ENCODE data around the gene CTSV.
"Not testable (repeated sequence)": the region's sequence is repeated elsewhere in the genome, so short reads cannot be mapped to it uniquely, and the experiment has no call there.

Gene CTSV

DNA sequence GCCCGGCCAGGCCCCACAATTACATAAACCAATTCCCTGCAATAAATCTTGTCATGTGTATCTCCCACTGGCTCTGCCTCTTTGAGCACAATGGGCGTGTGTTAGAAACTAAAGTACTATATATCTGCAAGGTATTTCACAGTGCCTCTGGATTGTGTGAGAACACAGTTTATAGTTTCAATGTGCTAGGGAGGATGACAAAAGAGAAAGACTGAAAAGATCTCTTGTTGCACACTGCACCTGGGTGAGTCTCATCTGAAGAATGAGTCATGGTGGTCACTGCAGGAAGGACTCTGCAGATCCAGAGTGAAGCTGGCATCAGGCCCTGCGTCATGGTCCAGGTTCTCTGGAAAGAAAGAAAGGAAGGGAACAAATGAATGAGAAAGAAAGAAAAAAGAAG is 20.7 kb upstream of the CTSV start:
- DNase-seq (ENCODE audit: low spot score) = no peak
- H3K4me3 ChIP-seq = no peak overlapping the region
- TF ChIP-seq, protein P1, sequence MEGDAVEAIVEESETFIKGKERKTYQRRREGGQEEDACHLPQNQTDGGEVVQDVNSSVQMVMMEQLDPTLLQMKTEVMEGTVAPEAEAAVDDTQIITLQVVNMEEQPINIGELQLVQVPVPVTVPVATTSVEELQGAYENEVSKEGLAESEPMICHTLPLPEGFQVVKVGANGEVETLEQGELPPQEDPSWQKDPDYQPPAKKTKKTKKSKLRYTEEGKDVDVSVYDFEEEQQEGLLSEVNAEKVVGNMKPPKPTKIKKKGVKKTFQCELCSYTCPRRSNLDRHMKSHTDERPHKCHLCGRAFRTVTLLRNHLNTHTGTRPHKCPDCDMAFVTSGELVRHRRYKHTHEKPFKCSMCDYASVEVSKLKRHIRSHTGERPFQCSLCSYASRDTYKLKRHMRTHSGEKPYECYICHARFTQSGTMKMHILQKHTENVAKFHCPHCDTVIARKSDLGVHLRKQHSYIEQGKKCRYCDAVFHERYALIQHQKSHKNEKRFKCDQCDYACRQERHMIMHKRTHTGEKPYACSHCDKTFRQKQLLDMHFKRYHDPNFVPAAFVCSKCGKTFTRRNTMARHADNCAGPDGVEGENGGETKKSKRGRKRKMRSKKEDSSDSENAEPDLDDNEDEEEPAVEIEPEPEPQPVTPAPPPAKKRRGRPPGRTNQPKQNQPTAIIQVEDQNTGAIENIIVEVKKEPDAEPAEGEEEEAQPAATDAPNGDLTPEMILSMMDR (IDR thresholded peaks at IDR 0.05) = no peak
- H3K27ac ChIP-seq = no peak overlapping the region

DNA sequence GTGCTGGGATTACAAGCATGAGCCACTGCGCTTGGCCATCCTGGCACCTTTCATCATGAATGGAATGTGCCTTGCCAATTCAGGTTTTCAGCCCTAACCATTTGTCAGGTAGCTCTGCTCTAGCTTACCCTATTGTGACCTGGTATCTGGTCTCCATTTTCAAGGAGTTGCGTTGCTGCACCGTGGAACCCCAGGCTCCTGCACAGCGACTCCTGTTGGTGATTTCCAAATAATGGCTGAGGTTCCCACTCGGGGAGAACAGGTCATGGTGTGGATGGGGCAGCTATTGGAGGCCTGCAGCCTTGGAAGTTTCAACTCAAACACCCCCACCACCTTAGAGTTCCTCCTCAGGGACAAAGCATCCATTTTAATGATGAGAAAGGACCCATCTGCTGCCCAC is 18.7 kb upstream of the CTSV start:
- H3K27ac ChIP-seq = no peak overlapping the region
- no peak overlapping the region for H3K4me3 ChIP-seq
- no peak for DNase-seq (ENCODE audit: low spot score)
- TF ChIP-seq, protein P1 (IDR thresholded peaks at IDR 0.05) = no peak

DNA sequence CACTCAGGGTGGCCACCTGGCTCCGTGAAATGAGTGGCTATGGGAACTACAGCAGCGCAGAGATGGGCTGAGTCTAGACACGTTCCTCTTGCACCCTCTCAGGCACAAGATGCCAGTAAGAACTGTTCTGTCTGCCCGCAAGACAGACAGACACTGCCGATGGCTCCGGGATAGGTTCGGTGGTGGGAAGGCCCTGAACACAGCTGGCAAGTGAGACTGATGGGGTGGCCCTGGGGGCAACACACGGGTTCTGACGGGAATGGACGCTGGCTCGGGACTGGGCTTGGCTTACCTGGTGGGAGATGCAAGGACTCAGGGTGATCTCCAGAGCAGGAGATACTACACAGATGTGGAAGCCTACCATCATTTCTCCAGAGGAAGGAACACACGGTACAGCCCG is 16.9 kb upstream of the CTSV start:
- not testable (repeated sequence) for H3K4me3 ChIP-seq; H3K27ac ChIP-seq; DNase-seq (ENCODE audit: low spot score)

DNA sequence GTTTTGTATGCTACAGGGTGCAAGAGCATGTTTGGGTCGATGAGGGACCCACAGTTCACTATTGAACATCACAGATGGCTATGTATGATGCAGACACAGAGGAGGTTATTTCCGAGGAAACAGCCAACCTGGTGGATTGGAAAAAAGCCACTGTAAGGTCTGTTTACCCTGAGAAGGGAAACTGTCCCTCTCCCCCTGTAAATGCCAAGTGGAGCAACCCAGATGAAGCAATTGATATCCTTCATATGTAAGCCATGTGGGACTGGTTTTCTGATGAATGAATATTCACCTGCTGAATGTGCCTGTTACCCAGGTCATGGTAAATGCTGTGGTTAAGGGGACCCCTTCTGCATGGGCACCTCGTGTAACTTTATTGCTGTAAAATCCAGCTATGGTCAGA is 14.8 kb upstream of the CTSV start:
- H3K4me3 ChIP-seq = no peak overlapping the region
- DNase-seq (ENCODE audit: low spot score) = no peak
- TF ChIP-seq, protein P1 (IDR thresholded peaks at IDR 0.05) = no peak
- no peak overlapping the region for H3K27ac ChIP-seq

DNA sequence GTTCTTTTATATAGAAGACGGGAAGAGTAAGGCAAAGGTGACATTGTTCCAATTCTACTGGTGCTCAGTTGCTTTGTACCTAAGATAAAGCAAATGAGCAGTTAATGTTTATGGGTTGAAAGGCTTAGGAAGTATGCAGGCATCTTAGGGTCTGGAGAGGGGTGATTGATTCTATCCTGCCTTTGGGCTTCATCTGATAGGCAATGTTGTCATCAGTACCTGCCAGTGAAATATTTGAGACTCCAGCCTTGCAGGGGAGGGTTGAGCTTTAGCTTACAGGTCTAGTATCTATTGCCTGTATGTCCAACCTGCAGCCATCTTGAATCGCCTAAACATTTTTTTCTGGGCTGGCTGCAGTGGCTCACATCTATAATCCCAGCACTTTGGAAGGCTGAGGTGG is 13.8 kb upstream of the CTSV start:
- TF ChIP-seq, protein P1 (IDR thresholded peaks at IDR 0.05) = no peak
- DNase-seq (ENCODE audit: low spot score) = no peak
- Histone ChIP-seq H3K27ac (no peak overlapping the region), H3K4me3 (no peak overlapping the region)

DNA sequence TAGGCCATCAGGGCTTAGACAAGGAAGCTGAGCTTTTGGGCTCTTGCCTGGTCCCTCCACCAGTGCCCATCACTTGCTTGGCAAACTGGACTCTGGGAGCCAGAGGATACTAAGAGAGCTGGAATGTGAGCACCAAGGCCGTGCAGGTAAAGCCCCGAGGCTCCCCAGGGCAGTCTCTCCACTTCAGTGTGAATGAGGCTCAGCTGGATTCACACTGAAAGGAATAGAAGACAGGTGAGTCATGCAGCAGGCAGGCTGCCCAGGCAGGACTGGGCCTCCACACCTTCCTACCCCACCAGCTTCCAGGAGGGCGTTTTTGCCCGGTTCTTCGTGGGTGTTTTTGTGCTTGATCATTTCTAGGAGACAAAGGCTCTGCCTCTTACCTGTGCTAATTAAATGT is 7.3 kb upstream of the CTSV start:
- DNase-seq (ENCODE audit: low spot score) = no peak
- H3K27ac ChIP-seq = no peak overlapping the region
- H3K4me3 ChIP-seq = no peak overlapping the region
- TF ChIP-seq, protein P1 (IDR thresholded peaks at IDR 0.05) = no peak

DNA sequence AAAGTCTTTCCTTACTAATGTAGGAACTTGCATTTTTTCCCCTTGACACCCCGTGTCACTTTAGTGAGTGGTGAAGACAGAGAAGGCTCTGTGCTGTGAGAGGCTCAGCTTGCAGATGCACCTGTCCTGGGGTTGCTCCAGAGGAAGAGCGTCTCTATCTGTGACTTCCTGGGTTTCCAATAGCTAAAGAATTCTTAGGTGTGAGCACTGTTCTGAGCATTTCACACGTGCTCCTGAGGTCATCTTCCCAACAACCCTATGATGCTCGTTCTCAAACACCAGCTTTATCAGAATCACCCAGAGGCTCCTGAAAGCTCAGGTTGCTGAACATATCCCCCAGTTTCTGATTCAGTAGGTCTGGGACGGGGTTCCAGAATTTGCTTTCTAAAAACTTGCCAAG is 6.4 kb upstream of the CTSV start:
- TF ChIP-seq, protein P1 (IDR thresholded peaks at IDR 0.05) = no peak
- Histone ChIP-seq H3K27ac (no peak overlapping the region), H3K4me3 (no peak overlapping the region)
- DNase-seq (ENCODE audit: low spot score) = no peak

DNA sequence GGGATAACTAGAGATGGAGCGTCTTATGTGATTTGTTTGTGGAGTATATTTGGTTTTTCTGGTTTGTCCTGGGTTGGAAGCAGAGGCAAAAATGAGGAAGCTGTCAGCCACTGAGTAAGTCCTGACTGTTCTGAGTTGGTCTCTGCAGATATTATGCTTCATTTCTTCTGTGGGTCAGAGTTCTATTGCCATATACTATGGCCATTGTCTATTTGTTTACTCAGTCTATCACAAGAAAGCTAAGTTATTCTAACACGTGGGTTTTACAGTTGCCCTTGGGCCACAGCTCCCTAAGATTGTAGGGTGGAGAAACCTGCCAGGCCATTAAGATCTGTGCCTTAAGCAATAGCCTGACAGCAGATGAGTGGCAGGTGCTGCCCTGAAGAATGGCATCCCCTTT is 3.0 kb upstream of the CTSV start:
- H3K4me3 ChIP-seq = no peak overlapping the region
- no peak for DNase-seq (ENCODE audit: low spot score)
- no peak overlapping the region for H3K27ac ChIP-seq

More for the DNA sequence above, 3.0 kb upstream of the CTSV start:
- TF ChIP-seq, protein P1 (IDR thresholded peaks at IDR 0.05) = no peak

All from coronary artery (tissue), 2 donors.